OCI-LY3 (cell line): ENCODE results near the gene TTLL9.

Experiments used
- H2AFZ ChIP-seq: fragments of 200-600, 300-600 bp; shearing (Covaris generic); 2 replicates; pipeline ENCODE4 v1.6.0; 2014; ENCODE audit warnings: antibody characterized with exemption, low read depth, low read length
- H3K27ac ChIP-seq: fragments of 200-600, 300-600 bp; sonication (generic); 2 replicates; pipeline ENCODE4 v1.5.1; 2014; ENCODE audit warnings: mild to moderate bottlenecking, low read length, moderate library complexity, mixed read lengths
- H3K27me3 ChIP-seq: fragments of 200-600, 300-600 bp; sonication (generic); 2 replicates; pipeline ENCODE4 v1.6.1; 2014; ENCODE audit warnings: low read depth, low read length, mixed read lengths
- H3K36me3 ChIP-seq: fragments of 200-600, 300-600 bp; sonication (generic); replicated peaks from 2 replicates; pipeline ENCODE3; 2014; ENCODE audit warnings: low read depth, low read length, mixed read lengths
- H3K4me1 ChIP-seq: fragments of 300-600, 200-600 bp; sonication (generic); 2 replicates; pipeline ENCODE4 v1.6.1; 2014; ENCODE audit warnings: low read length, mixed read lengths
- H3K4me2 ChIP-seq: fragments of 200-600, 300-600 bp; sonication (generic); 2 replicates; pipeline ENCODE4 v1.6.1; 2014; ENCODE audit warnings: low read length, mixed read lengths
- H3K4me3 ChIP-seq: fragments of 300-600, 200-600 bp; sonication (generic); 2 replicates; pipeline ENCODE4 v1.5.1; 2014; ENCODE audit warnings: antibody characterized with exemption, mild to moderate bottlenecking, low read length, moderate library complexity
- H3K79me2 ChIP-seq: fragments of 300-600, 200-600 bp; shearing (Covaris generic); 2 replicates; pipeline ENCODE4 v1.6.1; 2014; ENCODE audit warnings: mild to moderate bottlenecking, low read length, mixed read lengths
- H3K9ac ChIP-seq: fragments of 300-600, 200-600 bp; shearing (Covaris generic); 2 replicates; pipeline ENCODE4 v1.6.0; 2014; ENCODE audit warnings: mild to moderate bottlenecking, low read length, moderate library complexity
- H3K9me3 ChIP-seq: fragments of 200-600, 300-600 bp; shearing (Covaris generic); 2 replicates; pipeline ENCODE4 v1.6.1; 2014; ENCODE audit warnings: low read length, mixed read lengths; ENCODE audit not compliant: insufficient read depth
- H4K20me1 ChIP-seq: fragments of 200-600, 300-600 bp; sonication (generic); 2 replicates; pipeline ENCODE4 v1.6.1; 2016; ENCODE audit warnings: low read length, mixed read lengths; ENCODE audit not compliant: insufficient read depth
- EZH2phosphoT487 ChIP-seq: fragments of 200-600 bp; shearing (Covaris generic); IDR thresholded peaks from 2 replicates; pipeline ENCODE4 v1.6.1; 2018; ENCODE audit warnings: antibody characterized with exemption, mixed run types, low read depth
- TF ChIP-seq, protein P1 (sequence below): fragments of 200-600, 300-600 bp; sonication (generic); IDR thresholded peaks from 2 replicates; pipeline ENCODE4 v1.5.1; 2014; ENCODE audit warnings: antibody characterized with exemption, low read length, low read depth

TTLL9 gene

GRCh38 chr20:31845300-31845863, 25.1 kb upstream of the TTLL9 start, which contains the start of gene FOXS1:
TSS of gene FOXS1 (minus strand) at chr20:31845604. CDS start at chr20:31845542, 62 bp downstream.
- Histone ChIP-seq H3K27me3 (peaks cover 3% of the 10 kb centered on the region; the same call in 1 of the 2 replicates), H3K4me3 (no peak within 1 kb of the TSS), H4K20me1 (no peaks in the 10 kb centered on the region), H2AFZ (no peak within 1 kb of the TSS), H3K27ac (no peak within 1 kb of the TSS), H3K4me1 (peaks cover 11% of the 10 kb centered on the region), H3K79me2 (no peaks in the 10 kb centered on the region), H3K4me2 (no peak within 1 kb of the TSS), H3K36me3 (no peaks in the 10 kb centered on the region), H3K9ac (no peak within 1 kb of the TSS), H3K9me3 (no peaks in the 10 kb centered on the region)
- TF ChIP-seq EZH2phosphoT487, result no peak
- TF ChIP-seq, protein P1, sequence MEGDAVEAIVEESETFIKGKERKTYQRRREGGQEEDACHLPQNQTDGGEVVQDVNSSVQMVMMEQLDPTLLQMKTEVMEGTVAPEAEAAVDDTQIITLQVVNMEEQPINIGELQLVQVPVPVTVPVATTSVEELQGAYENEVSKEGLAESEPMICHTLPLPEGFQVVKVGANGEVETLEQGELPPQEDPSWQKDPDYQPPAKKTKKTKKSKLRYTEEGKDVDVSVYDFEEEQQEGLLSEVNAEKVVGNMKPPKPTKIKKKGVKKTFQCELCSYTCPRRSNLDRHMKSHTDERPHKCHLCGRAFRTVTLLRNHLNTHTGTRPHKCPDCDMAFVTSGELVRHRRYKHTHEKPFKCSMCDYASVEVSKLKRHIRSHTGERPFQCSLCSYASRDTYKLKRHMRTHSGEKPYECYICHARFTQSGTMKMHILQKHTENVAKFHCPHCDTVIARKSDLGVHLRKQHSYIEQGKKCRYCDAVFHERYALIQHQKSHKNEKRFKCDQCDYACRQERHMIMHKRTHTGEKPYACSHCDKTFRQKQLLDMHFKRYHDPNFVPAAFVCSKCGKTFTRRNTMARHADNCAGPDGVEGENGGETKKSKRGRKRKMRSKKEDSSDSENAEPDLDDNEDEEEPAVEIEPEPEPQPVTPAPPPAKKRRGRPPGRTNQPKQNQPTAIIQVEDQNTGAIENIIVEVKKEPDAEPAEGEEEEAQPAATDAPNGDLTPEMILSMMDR, result no peak

DNA sequence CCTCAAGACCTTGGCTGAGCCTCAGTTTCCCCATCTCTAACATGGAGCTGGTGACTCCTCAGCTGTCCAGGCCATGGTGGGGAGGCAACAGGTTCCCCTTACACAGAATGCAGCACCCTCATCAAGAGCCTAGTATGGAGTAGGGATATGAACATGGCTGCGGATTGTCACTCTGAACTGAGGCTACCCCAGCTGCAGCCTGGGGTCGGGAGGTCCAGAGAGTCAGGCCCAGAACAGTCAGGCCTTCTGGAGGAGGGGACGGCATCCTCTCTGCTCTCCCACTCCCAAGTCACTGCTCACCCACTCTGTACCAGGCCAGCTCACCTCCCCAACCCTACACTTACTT, 23.7 kb upstream of the TTLL9 start:
- no peak overlapping the region for H2AFZ ChIP-seq
- H4K20me1 ChIP-seq, result no peaks in the 10 kb centered on the region
- no peaks in the 10 kb centered on the region for H3K36me3 ChIP-seq
- no peak overlapping the region for H3K4me3 ChIP-seq
- H3K27me3 ChIP-seq, result peaks cover 16% of the 10 kb centered on the region
- no peak overlapping the region for H3K4me2 ChIP-seq
- no peak overlapping the region for H3K9ac ChIP-seq
- no peaks in the 10 kb centered on the region for H3K79me2 ChIP-seq
- no peak for TF ChIP-seq EZH2phosphoT487
- TF ChIP-seq, protein P1, result no peak; the same call in 1 of the 2 replicates
- no peaks in the 10 kb centered on the region for H3K9me3 ChIP-seq
- H3K4me1 ChIP-seq, result peaks cover 11% of the 10 kb centered on the region
- H3K27ac ChIP-seq, result no peak overlapping the region

DNA sequence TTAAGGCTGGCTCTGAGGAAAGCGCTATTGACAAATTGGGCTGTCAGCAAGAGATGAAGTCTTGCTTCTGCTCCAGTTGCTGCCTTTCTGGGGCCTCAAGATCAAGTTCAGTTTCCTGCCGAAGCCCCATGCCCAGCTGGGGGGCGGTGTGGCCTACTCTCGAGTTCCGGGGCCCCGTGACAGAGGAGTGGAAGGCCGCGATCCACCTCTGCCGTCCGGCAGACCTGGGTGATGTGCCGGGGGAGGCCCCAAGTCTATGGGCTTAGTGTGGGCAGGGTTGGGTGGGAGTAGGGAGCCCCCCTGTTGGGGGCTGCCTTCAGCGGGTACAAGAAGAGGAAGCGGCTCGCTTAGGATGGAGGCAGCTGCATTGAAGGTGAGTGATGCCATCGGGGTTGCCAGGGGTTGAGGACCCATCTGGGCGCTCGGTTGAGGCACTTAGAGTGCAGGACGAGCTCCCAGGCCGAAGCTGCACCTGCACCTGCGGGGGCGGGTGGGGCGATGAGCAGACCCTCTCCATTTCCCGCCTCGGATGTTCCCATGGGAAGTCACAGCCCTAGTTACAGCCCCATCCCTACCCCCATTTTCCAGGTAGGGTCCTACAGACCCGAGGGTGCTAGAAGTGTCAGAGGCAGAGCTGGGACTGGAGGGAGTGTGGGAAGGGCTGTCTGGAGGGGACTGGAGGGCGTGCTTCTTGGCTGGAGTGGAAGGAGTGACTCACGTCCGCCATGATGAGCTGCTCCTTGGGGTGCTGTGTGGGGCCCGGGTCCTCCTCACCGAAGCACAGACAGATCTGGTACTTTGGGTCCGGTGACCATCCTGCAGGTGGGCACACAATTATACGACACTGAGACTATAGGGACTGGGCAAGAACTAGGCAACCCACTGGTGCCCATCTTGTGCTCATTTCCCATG, 22.1 kb upstream of the TTLL9 start:
- no peak overlapping the region for H2AFZ ChIP-seq
- TF ChIP-seq EZH2phosphoT487, result no peak
- TF ChIP-seq, protein P1, result no peak
- H3K4me3 ChIP-seq, result no peak overlapping the region
- H3K27ac ChIP-seq, result no peak overlapping the region
- H3K36me3 ChIP-seq, result no peaks in the 10 kb centered on the region
- no peaks in the 10 kb centered on the region for H4K20me1 ChIP-seq
- H3K4me2 ChIP-seq, result no peak overlapping the region
- H3K4me1 ChIP-seq, result peaks cover 15% of the 10 kb centered on the region
- no peaks in the 10 kb centered on the region for H3K79me2 ChIP-seq
- peaks cover 16% of the 10 kb centered on the region for H3K27me3 ChIP-seq
- no peaks in the 10 kb centered on the region for H3K9me3 ChIP-seq
- H3K9ac ChIP-seq, result no peak overlapping the region

GRCh38 chr20:31849306-31849930, 21.0 kb upstream of the TTLL9 start:
- Histone ChIP-seq H3K9ac (no peak overlapping the region), H3K9me3 (no peaks in the 10 kb centered on the region), H3K4me3 (no peak overlapping the region), H3K4me2 (no peak overlapping the region), H3K27me3 (peaks cover 24% of the 10 kb centered on the region), H4K20me1 (no peaks in the 10 kb centered on the region), H3K4me1 (peaks cover 15% of the 10 kb centered on the region), H3K79me2 (no peaks in the 10 kb centered on the region), H3K36me3 (no peaks in the 10 kb centered on the region), H3K27ac (no peak overlapping the region), H2AFZ (no peak overlapping the region)
- TF ChIP-seq, protein P1, result no peak
- no peak for TF ChIP-seq EZH2phosphoT487
